H1 (cell line): ENCODE results near the gene RGS6. TPM values are rescaled to one million over a fixed set of nuclear protein-coding genes. Genes with fewer than 3 reads are reported as not detected.

Experiments used
- CTCF ChIA-PET: fragments of 300-600 bp; sonication (Branson Sonifier 250); formaldehyde crosslinking; loops from one replicate; lab custom pipeline; 2021; ENCODE audit not compliant: partially characterized antibody; lab: Charles Lee
- POLR2A ChIA-PET: fragments of 300-600 bp; sonication (Branson Sonifier 250); formaldehyde crosslinking; loops from one replicate; lab custom pipeline; 2021; ENCODE audit warnings: inconsistent platforms; ENCODE audit not compliant: partially characterized antibody; lab: Charles Lee
- DNase-seq, 2 experiments: peaks; one replicate each; pipeline versions ENCODE4 v3.0.0 to v3.0.0-alpha.2; 2010 to 2022; ENCODE audit warnings: low spot score in 2 of 2, low read depth in 1 of 2, mixed read lengths in 1 of 2
- FAIRE-seq: peaks from 2 replicates; lab custom pipeline; 2011; peaks lifted over from hg19 to GRCh38; lab: Jason Lieb, UNC
- H2AFZ ChIP-seq: 2 replicates; pipeline ENCODE4 v1.8.1; 2012; ENCODE audit warnings: low read length, inconsistent platforms
- H2AK5ac ChIP-seq: 2 replicates; pipeline ENCODE4 v1.6.1; 2013; ENCODE audit warnings: low read depth, low read length
- H2BK120ac ChIP-seq: replicated peaks from 2 replicates; pipeline ENCODE3; 2013; ENCODE audit warnings: low read depth, low read length, inconsistent platforms
- H2BK12ac ChIP-seq: 2 replicates; pipeline ENCODE4 v1.6.1; 2013; ENCODE audit warnings: low read depth, low read length
- H2BK15ac ChIP-seq: 2 replicates; pipeline ENCODE4 v1.6.1; 2013; ENCODE audit warnings: low read length
- H2BK20ac ChIP-seq: 2 replicates; pipeline ENCODE4 v1.6.1; 2013; ENCODE audit warnings: low read length
- H2BK5ac ChIP-seq: 2 replicates; pipeline ENCODE4 v1.6.1; 2013; ENCODE audit warnings: low read depth, low read length
- H3K14ac ChIP-seq: 2 replicates; pipeline ENCODE4 v1.6.1; 2013; ENCODE audit warnings: inconsistent platforms; ENCODE audit not compliant: insufficient read length
- H3K18ac ChIP-seq: 2 replicates; pipeline ENCODE4 v1.6.1; 2013; ENCODE audit warnings: low read length; ENCODE audit errors: extremely low read depth
- H3K23ac ChIP-seq: 2 replicates; pipeline ENCODE4 v1.6.1; 2013; ENCODE audit warnings: inconsistent platforms; ENCODE audit not compliant: insufficient read length
- H3K23me2 ChIP-seq: 2 replicates; pipeline ENCODE4 v1.6.1; 2013; ENCODE audit warnings: low read depth, low read length
- H3K27ac ChIP-seq: 2 replicates; pipeline ENCODE4 v1.6.1; 2011; ENCODE audit warnings: low read depth, low read length, inconsistent platforms
- H3K27me3 ChIP-seq, 4 experiments: replicated peaks in 1 of 4; 1 replicate in 1 of 4; 2 replicates in 3 of 4; pipeline versions ENCODE4 v1.6.1 to v1.8.1; 2011 to 2013; ENCODE audit warnings: low read length in 3 of 4, mild to moderate bottlenecking in 3 of 4, inconsistent platforms in 2 of 4, mixed read lengths in 2 of 4, moderate library complexity in 1 of 4; ENCODE audit not compliant: control insufficient read depth in 3 of 4, insufficient read depth in 3 of 4; ENCODE audit errors: extremely low read depth in 1 of 4
- H3K36me3 ChIP-seq, 4 experiments: 2 replicates each; pipeline versions ENCODE4 v1.6.1 to v1.8.1; 2011 to 2013; ENCODE audit warnings: mild to moderate bottlenecking in 4 of 4, low read length in 3 of 4, moderate library complexity in 2 of 4, control low read depth in 1 of 4, inconsistent platforms in 1 of 4; ENCODE audit not compliant: insufficient read depth in 4 of 4, control insufficient read depth in 2 of 4
- H3K4ac ChIP-seq: replicated peaks from 2 replicates; pipeline ENCODE3; 2013; ENCODE audit warnings: low read length, low read depth, mixed read lengths, inconsistent platforms; ENCODE audit not compliant: insufficient read length
- H3K4me1 ChIP-seq, 4 experiments: replicated peaks in 1 of 4; 1 replicate in 1 of 4; 2 replicates in 3 of 4; pipeline versions ENCODE4 v1.6.1 to v1.8.1; 2011 to 2013; ENCODE audit warnings: low read length in 3 of 4, inconsistent platforms in 2 of 4, mixed read lengths in 1 of 4; ENCODE audit not compliant: insufficient read depth in 4 of 4, control insufficient read depth in 3 of 4
- H3K4me2 ChIP-seq, 2 experiments: 2 replicates each; pipeline versions ENCODE4 v1.6.1 to v1.8.1; 2011 to 2013; ENCODE audit warnings: low read depth in 2 of 2, low read length in 2 of 2, control low read depth in 1 of 2, inconsistent platforms in 1 of 2, mild to moderate bottlenecking in 1 of 2; ENCODE audit not compliant: insufficient read depth in 1 of 2
- H3K4me3 ChIP-seq, 4 experiments: fragments of 200-600, 300-600 bp in 1 of 4; sonication (generic), shearing (Covaris generic), sonication (Bioruptor Twin) in 1 of 4; 2 replicates each; pipeline versions ENCODE4 v1.5.1 to v1.8.1; 2011 to 2016; ENCODE audit warnings: low read length in 4 of 4, low read depth in 3 of 4, control low read depth in 2 of 4, inconsistent platforms in 2 of 4, mild to moderate bottlenecking in 2 of 4, mixed read lengths in 1 of 4, moderate library complexity in 1 of 4; ENCODE audit not compliant: insufficient read depth in 2 of 4; ENCODE audit errors: extremely low read depth in 1 of 4
- H3K56ac ChIP-seq: replicated peaks from 2 replicates; pipeline ENCODE3; 2013; ENCODE audit warnings: low read depth, mild to moderate bottlenecking, mixed read lengths, low read length, inconsistent platforms; ENCODE audit not compliant: insufficient read length
- H3K79me1 ChIP-seq: 2 replicates; pipeline ENCODE4 v1.6.1; 2013; ENCODE audit warnings: low read depth, low read length, control low read depth
- H3K79me2 ChIP-seq, 2 experiments: 2 replicates each; pipeline versions ENCODE4 v1.6.1 to v1.8.1; 2012 to 2013; ENCODE audit warnings: low read length in 2 of 2, mild to moderate bottlenecking in 2 of 2, inconsistent platforms in 1 of 2; ENCODE audit not compliant: insufficient read depth in 2 of 2, control insufficient read depth in 1 of 2
- H3K9ac ChIP-seq, 4 experiments: replicated peaks in 1 of 4; 1 replicate in 1 of 4; 2 replicates in 3 of 4; pipeline versions ENCODE4 v1.6.1 to v1.8.1; 2011 to 2013; ENCODE audit warnings: low read depth in 3 of 4, low read length in 3 of 4, control low read depth in 2 of 4, mild to moderate bottlenecking in 2 of 4, moderate library complexity in 2 of 4, inconsistent platforms in 1 of 4; ENCODE audit errors: extremely low read depth in 1 of 4
- H3K9me3 ChIP-seq, 2 experiments: 2 replicates each; pipeline versions ENCODE4 v1.6.1 to v1.8.1; 2012 to 2013; ENCODE audit warnings: mild to moderate bottlenecking in 2 of 2, moderate library complexity in 2 of 2, control low read depth in 1 of 2, inconsistent platforms in 1 of 2, low read depth in 1 of 2, low read length in 1 of 2, mixed read lengths in 1 of 2; ENCODE audit not compliant: insufficient read depth in 2 of 2
- H4K20me1 ChIP-seq, 2 experiments: replicated peaks in 1 of 2; 2 replicates each; pipeline versions ENCODE3 to v1.8.1; 2011 to 2013; ENCODE audit warnings: inconsistent platforms in 2 of 2, low read length in 2 of 2, mild to moderate bottlenecking in 1 of 2; ENCODE audit not compliant: insufficient read depth in 2 of 2, control insufficient read depth in 1 of 2
- H4K5ac ChIP-seq: 2 replicates; pipeline ENCODE4 v1.6.1; 2013; ENCODE audit warnings: low read length, low read depth, mixed read lengths, inconsistent platforms; ENCODE audit not compliant: insufficient read length
- H4K8ac ChIP-seq: 2 replicates; pipeline ENCODE4 v1.8.0; 2013; ENCODE audit warnings: mild to moderate bottlenecking, moderate library complexity, low read length, inconsistent platforms; ENCODE audit not compliant: insufficient read depth; ENCODE audit errors: extremely low read depth
- H4K91ac ChIP-seq: replicated peaks from 2 replicates; pipeline ENCODE3; 2013; ENCODE audit warnings: low read length, mixed read lengths, inconsistent platforms; ENCODE audit not compliant: insufficient read length
- CEBPB ChIP-seq: IDR thresholded peaks from 2 replicates; pipeline ENCODE4 v1.6.1; 2012; ENCODE audit warnings: low read depth, low read length
- JUN ChIP-seq: IDR thresholded peaks from 2 replicates; pipeline ENCODE4 v1.6.1; 2011; ENCODE audit warnings: low read depth, mild to moderate bottlenecking, improper control_type of control experiment, low read length
- RBBP5 ChIP-seq: IDR thresholded peaks from 2 replicates; pipeline ENCODE4 v1.7.1; 2012; ENCODE audit warnings: low read depth, mild to moderate bottlenecking, inconsistent platforms, low read length, moderate library complexity, borderline replicate concordance
- WGBS, 2 experiments: shearing (Covaris generic) in 1 of 2; methylation state at CpG; one replicate each; pipeline versions ENCODE4 v1.1.6 to v1.1.7; 2013 to 2015; ENCODE audit warnings: low lambda C conversion rate in 2 of 2, mixed read lengths in 2 of 2, inconsistent platforms in 1 of 2, low coverage in 1 of 2, missing lambda C conversion rate in 1 of 2; ENCODE audit not compliant: insufficient replicate concordance in 2 of 2, insufficient coverage in 1 of 2, insufficient read length in 1 of 2; ENCODE audit errors: extremely low coverage in 1 of 2, missing lambda C conversion rate in 1 of 2; 5-methylcytosine and 5-hydroxymethylcytosine counted together
- polyA plus RNA-seq, 7 experiments: library from polyadenylated mRNA; depleted of rRNA in 3 of 7; stranded (reverse) in 5 of 7; unstranded in 2 of 7; fragments of >200 nt in 5 of 7; fragments of 200-250 nt in 2 of 7; gene quantifications; 1 replicate in 5 of 7; 2 replicates in 1 of 7; 4 replicates in 1 of 7; pipeline versions ENCODE4 v1.2.1 to v1.2.3, GENCODE V29; 2011 to 2013; ENCODE audit warnings: missing spikeins in 2 of 7, mixed read lengths in 2 of 7
- total RNA-seq: library from RNA; stranded (reverse); fragmentation: NEBNext Ultra II Directional; extraction: Animal tissue kit (Norgen Biotek cat#: 25700); gene quantifications from 2 replicates; pipeline ENCODE4 v1.2.1, GENCODE V29; 2021

Gene RGS6
- total and polyA plus RNA-seq, 2 of the 8 experiments (the other 6 are each of a cell fraction or from before 2014, with no cell fraction given): 0.26 to 1.1 TPM

- no peak overlapping the region for H2AFZ ChIP-seq
- no peaks in the 10 kb centered on the region for H3K79me1 ChIP-seq
- H3K4me2 ChIP-seq: no peak overlapping the region
- H2BK5ac ChIP-seq: no peak overlapping the region
- ChIA-PET POLR2A (no interaction called here), CTCF (interaction anchor here (0.6 kb wide), 1 partner anchor 24 kb away, joined by 3 read pairs; no protein-coding TSS in a partner anchor)
- no peak overlapping the region for H4K5ac ChIP-seq
- no peak overlapping the region for H4K8ac ChIP-seq
- H3K27ac ChIP-seq: no peak overlapping the region
- no peak for FAIRE-seq
- TF ChIP-seq JUN: no peak
- no peak for TF ChIP-seq RBBP5
- no peak for TF ChIP-seq CEBPB
- no peak for DNase-seq
- no peak overlapping the region for H2BK15ac ChIP-seq
- H3K9ac ChIP-seq: no peak overlapping the region
- no peak overlapping the region for H3K14ac ChIP-seq
- H3K56ac ChIP-seq: no peak overlapping the region
- 87% methylated on average over 2 of the region's 2 CpGs; no CpG with 5 or more reads in 1 of the 2 experiments for WGBS, 2 experiments
- H2BK120ac ChIP-seq: no peak overlapping the region
- H3K23me2 ChIP-seq: no peaks in the 10 kb centered on the region
- H3K4ac ChIP-seq: no peak overlapping the region
- no peak overlapping the region for H2BK20ac ChIP-seq
- no peak overlapping the region for H3K4me3 ChIP-seq
- H3K79me2 ChIP-seq: no peaks in the 10 kb centered on the region
- H2BK12ac ChIP-seq: no peak overlapping the region
- peak overlapping the region; percentile 56 for H4K91ac ChIP-seq
- H2AK5ac ChIP-seq: no peak overlapping the region
- H3K27me3 ChIP-seq: no peaks in the 10 kb centered on the region
- H3K36me3 ChIP-seq: peaks cover 0 to 4% (median 0%) of the 10 kb centered on the region in 4 experiments; a peak in 4 of 8 replicates
- no peaks in the 10 kb centered on the region for H4K20me1 ChIP-seq
- no peak overlapping the region for H3K18ac ChIP-seq
- no peak overlapping the region for H3K23ac ChIP-seq
- peaks cover 9 to 11% of the 10 kb centered on the region in 2 experiments for H3K9me3 ChIP-seq
- H3K4me1 ChIP-seq: peaks cover 0 to 6% (median 4%) of the 10 kb centered on the region in 4 experiments; a peak in 4 of 7 replicates
Observed at GRCh38 chr14:72253503-72253902, 321.3 kb downstream of the RGS6 start.
